Testis (tissue), 2 donors: Measurements from ENCODE around the gene MAPK10.

Source experiments
- POLR2A ChIP-seq: fragments of 450-650 bp; IDR thresholded peaks from one replicate; pipeline ENCODE4 v1.6.1; 2017; ENCODE audit warnings: antibody characterized with exemption, mild to moderate bottlenecking, moderate library complexity
- TF ChIP-seq, protein P1 (sequence below), 3 experiments: fragments of 450-650 bp in 2 of 3; fragments of 200-600 bp in 1 of 3; sonication (generic) in 1 of 3; IDR thresholded peaks; one replicate each; pipeline ENCODE4 v1.5.1; 2016 to 2019; ENCODE audit warnings: antibody characterized with exemption in 3 of 3, mild to moderate bottlenecking in 2 of 3, moderate library complexity in 1 of 3

DNA sequence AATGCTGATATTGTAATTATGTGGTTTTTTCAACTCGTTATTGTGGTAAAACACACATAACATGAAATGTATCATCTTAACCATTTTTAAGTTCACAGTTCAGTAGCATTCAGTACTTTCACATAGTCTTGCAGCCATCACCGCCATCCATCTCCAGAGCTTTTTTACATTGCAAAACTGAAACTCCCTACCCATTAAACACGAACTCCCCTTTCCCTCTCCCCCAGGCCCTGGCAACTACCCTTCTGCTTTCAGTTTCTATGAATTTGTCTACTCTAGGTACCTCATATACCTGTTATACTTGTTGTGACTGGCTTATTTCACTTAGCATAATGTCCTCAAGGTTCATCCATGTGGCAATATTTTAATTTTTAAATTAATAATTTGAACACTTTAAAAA, 380.6 kb downstream of the MAPK10 start:
- TF ChIP-seq, protein P1, sequence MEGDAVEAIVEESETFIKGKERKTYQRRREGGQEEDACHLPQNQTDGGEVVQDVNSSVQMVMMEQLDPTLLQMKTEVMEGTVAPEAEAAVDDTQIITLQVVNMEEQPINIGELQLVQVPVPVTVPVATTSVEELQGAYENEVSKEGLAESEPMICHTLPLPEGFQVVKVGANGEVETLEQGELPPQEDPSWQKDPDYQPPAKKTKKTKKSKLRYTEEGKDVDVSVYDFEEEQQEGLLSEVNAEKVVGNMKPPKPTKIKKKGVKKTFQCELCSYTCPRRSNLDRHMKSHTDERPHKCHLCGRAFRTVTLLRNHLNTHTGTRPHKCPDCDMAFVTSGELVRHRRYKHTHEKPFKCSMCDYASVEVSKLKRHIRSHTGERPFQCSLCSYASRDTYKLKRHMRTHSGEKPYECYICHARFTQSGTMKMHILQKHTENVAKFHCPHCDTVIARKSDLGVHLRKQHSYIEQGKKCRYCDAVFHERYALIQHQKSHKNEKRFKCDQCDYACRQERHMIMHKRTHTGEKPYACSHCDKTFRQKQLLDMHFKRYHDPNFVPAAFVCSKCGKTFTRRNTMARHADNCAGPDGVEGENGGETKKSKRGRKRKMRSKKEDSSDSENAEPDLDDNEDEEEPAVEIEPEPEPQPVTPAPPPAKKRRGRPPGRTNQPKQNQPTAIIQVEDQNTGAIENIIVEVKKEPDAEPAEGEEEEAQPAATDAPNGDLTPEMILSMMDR (IDR thresholded peaks at IDR 0.05) = no peak
- no peak for TF ChIP-seq POLR2A
